ENCODE data around the gene ARNT2.
"Not testable (repeated sequence)": the region's sequence is repeated elsewhere in the genome, so short reads cannot be mapped to it uniquely, and the experiment has no call there.

Gene ARNT2

GRCh38 chr15:80643431-80643951 lies 239.3 kb downstream of the ARNT2 start:
- peak; percentile 81 for DNase-seq (ENCODE audit: low read depth)
- TF ChIP-seq CTCF (conservative IDR thresholded peaks at IDR 0.05; ENCODE audit: control insufficient read depth, insufficient read depth, low read depth, low read length), result no peak
- H3K4me3 ChIP-seq (ENCODE audit: control insufficient read depth, low read depth, low read length), result no peak overlapping the region

- TF ChIP-seq CTCF (conservative IDR thresholded peaks at IDR 0.05; ENCODE audit: control insufficient read depth, insufficient read depth, low read depth, low read length), result no peak
- no peak overlapping the region for H3K4me3 ChIP-seq (ENCODE audit: control insufficient read depth, low read depth, low read length)
- DNase-seq (ENCODE audit: low read depth), result peak; percentile 73
Observed at GRCh38 chr15:80645494-80646065, 241.4 kb downstream of the ARNT2 start.

- H3K4me3 ChIP-seq (ENCODE audit: control insufficient read depth, low read depth, low read length); DNase-seq (ENCODE audit: low read depth): not testable (repeated sequence)
Observed at GRCh38 chr15:80647424-80647823, 243.2 kb downstream of the ARNT2 start.

All from fibroblast of mammary gland (primary cell).